GM23248 (cell line): ENCODE results near the gene CMSS1.

Experiments used
- EZH2 ChIP-seq: fragments of 200-600 bp; sonication (generic); IDR thresholded peaks from 2 replicates; pipeline ENCODE4 v1.6.1; 2018; ENCODE audit warnings: antibody characterized with exemption, mild to moderate bottlenecking; ENCODE audit not compliant: insufficient read depth, poor library complexity, severe bottlenecking
- EZH2phosphoT487 ChIP-seq: fragments of 200-600 bp; sonication (generic); IDR thresholded peaks from 2 replicates; pipeline ENCODE4 v1.6.1; 2018; ENCODE audit warnings: antibody characterized with exemption, moderate library complexity, mild to moderate bottlenecking, low read depth; ENCODE audit not compliant: insufficient read depth

DNA sequence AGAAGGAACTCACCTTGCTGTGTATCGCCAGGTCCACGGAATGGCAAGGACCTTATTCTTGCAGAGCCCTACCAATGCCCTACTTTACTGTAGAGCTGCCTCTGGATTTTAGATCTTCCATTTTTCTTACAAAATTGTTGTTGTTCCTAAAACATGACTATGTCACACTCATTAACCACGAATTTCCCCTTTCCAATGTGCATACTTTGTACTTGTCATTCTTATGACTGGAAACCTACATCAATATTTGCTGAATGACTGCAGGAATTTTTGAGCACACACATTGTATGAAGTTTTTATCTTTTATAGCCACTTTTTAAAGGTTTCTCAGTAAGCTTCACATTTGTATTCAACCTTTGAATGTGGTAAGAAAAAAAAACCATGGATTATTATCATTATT, 35.9 kb upstream of the CMSS1 start:
- TF ChIP-seq EZH2 (no peak), EZH2phosphoT487 (no peak)
